HG03175 (cell line): ENCODE measurements around the gene MYO1C.
"Not testable (repeated sequence)": the region's sequence is repeated elsewhere in the genome, so short reads cannot be mapped to it uniquely, and the experiment has no call there.

Source experiments
- ATAC-seq: cut with Tn5 transposase; IDR thresholded peaks from one replicate; pipeline ENCODE4 v1.9.1; 2021; ENCODE audit warnings: mild to moderate bottlenecking, moderate library complexity; ENCODE audit not compliant: unreplicated experiment

Gene MYO1C

GRCh38 chr17:1469231-1469852 is 23.1 kb downstream of the MYO1C start:
- no peak for ATAC-seq

- no peak for ATAC-seq
These were observed 24.5 kb downstream of the MYO1C start for GRCh38 chr17:1467898-1468492.

GRCh38 chr17:1467258-1467657 is 25.2 kb downstream of the MYO1C start:
- no peak for ATAC-seq

- no peak for ATAC-seq
These were observed 28.3 kb downstream of the MYO1C start for GRCh38 chr17:1464186-1464585.

GRCh38 chr17:1462164-1463112 is 30.0 kb downstream of the MYO1C start:
- ATAC-seq, result no peak

- no peak for ATAC-seq
These were observed 31.1 kb downstream of the MYO1C start for GRCh38 chr17:1461198-1461944.

GRCh38 chr17:1460233-1460632 is 32.3 kb downstream of the MYO1C start:
- no peak for ATAC-seq

GRCh38 chr17:1455797-1456599 is 36.5 kb downstream of the MYO1C start, which contains the start of gene CRK:
Gene CRK (minus strand): TSS chr17:1456232. CDS start chr17:1456117, 115 bp downstream.
- ATAC-seq, result peak; percentile 83

GRCh38 chr17:1455291-1455796 is 37.1 kb downstream of the MYO1C start:
- peak; percentile 26 for ATAC-seq

GRCh38 chr17:1454541-1454940 is 37.9 kb downstream of the MYO1C start:
- ATAC-seq, result no peak

GRCh38 chr17:1453694-1454093 is 38.8 kb downstream of the MYO1C start:
- ATAC-seq, result not testable (repeated sequence)

- no peak for ATAC-seq
These were observed 39.6 kb downstream of the MYO1C start for GRCh38 chr17:1452836-1453235.

- ATAC-seq, result not testable (repeated sequence)
These were observed 42.2 kb downstream of the MYO1C start for GRCh38 chr17:1450261-1450660.

GRCh38 chr17:1449412-1449967 is 43.0 kb downstream of the MYO1C start:
- ATAC-seq, result no peak

- no peak for ATAC-seq
These were observed 45.4 kb downstream of the MYO1C start for GRCh38 chr17:1447052-1447451.

- no peak for ATAC-seq
These were observed 46.3 kb downstream of the MYO1C start for GRCh38 chr17:1446201-1446600.

- ATAC-seq, result not testable (repeated sequence)
These were observed 46.8 kb downstream of the MYO1C start for GRCh38 chr17:1445695-1446094.

GRCh38 chr17:1442721-1443120 is 49.8 kb downstream of the MYO1C start:
- not testable (repeated sequence) for ATAC-seq

- ATAC-seq, result no peak
These were observed 50.3 kb downstream of the MYO1C start for GRCh38 chr17:1442187-1442586.

GRCh38 chr17:1440921-1441320 is 51.6 kb downstream of the MYO1C start:
- ATAC-seq, result no peak
